ENCODE data around the gene SLC6A7.
A peak's percentile ranks its signal among the peaks of the same experiment; 100 is the strongest.

The SLC6A7 gene

DNA sequence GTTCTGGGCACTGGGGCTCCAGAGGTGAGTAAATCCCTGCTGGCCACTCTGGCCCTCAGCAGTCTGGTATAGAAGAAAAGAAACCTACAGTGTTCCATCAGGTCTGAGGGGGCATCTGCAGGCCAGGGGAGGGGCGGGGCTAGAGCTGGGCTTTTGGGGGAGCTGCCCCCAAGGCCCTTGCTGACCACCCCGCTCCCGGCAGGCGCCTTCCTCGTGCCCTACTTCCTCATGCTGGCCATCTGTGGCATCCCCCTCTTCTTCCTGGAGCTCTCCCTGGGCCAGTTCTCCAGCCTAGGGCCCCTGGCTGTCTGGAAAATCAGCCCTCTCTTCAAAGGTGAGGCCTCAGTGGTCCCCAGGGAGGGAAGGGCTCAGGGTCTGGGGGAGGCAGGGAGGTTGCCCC is 6.7 kb downstream of the SLC6A7 start:
- no peak for DNase-seq

DNA sequence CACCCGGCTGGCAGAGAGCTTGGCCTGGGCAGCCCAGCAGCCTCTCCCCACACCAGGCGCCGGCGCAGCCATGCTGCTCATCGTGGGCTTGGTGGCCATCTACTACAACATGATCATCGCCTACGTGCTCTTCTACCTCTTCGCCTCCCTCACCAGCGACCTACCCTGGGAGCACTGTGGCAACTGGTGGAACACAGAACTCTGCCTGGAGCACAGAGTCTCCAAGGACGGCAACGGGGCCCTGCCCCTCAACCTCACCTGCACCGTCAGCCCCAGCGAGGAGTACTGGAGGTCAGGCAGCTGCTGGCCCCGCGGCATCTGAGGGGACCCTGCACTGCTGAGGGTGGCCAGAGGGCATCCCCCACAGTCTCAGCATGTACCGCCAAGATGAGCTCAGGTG is 7.1 kb downstream of the SLC6A7 start:
- no peak for DNase-seq

DNA sequence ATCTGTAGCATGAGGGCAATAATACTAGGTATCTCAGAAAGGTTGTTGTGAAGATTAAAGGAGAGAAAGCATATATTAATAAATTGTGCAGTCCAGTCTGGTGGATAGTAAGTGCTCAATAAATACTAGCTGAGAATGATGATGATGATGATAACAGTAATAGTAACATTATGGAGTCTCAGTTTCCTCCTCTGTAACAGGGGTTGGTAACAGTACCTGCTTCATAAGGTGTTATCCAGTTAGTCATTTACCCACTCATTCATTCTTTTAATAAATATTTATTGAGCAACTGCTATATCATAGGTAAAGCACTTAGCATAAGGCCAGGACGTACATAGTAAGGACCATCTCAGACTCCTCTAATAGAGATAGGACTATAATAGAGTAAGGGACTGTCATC is 7.6 kb downstream of the SLC6A7 start:
- no peak for DNase-seq

DNA sequence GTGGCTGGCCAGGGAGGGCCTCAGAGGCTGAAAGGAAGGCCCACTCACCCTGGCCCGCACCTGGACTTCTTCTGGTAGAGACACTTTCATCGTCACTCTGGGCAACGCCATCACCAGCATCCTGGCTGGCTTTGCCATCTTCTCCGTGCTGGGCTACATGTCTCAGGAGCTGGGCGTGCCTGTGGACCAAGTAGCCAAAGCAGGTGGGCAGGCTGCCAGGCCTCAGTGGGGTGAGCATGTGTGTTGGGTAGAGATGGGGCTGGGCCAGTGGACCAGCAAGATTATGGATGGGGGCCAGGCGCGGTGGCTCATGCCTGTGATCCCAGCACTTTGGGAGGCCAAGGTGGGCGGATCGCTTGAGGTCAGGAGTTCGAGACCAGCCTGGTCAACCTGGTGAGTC is 12.6 kb downstream of the SLC6A7 start:
- no peak for DNase-seq

DNA sequence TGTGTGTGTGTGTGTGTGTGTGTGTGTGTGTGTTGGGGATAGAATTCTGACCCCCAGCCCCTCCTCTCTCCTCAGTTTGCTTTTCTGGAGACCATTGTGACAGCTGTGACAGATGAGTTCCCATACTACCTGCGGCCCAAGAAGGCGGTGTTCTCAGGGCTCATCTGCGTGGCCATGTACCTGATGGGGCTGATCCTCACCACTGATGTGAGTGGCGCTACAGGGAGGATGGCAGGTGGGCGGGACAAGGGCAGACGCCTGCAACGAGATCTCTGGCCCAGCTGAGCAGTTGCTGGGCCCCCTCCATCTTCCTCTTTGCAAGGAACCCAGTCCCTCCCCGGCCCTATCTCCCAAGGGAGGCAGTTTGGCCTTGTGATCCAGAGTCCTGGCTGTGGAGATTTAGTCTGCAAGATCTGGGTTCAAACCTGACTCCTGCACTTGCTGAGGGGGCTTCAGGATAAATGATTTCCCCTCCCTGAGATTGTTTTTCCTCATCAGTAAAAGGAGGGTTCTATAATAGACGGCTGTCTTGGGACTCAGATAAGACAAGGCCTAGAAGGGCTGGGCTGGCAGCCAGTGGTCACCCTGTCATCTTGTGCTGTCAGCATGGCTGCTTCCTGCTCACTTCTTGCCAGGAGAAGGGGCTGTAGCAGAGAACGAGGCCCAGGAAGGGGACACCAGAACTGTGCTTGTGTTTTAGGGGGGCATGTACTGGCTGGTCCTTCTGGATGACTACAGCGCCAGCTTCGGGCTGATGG is 14.1 kb downstream of the SLC6A7 start:
- DNase-seq, result no peak

DNA sequence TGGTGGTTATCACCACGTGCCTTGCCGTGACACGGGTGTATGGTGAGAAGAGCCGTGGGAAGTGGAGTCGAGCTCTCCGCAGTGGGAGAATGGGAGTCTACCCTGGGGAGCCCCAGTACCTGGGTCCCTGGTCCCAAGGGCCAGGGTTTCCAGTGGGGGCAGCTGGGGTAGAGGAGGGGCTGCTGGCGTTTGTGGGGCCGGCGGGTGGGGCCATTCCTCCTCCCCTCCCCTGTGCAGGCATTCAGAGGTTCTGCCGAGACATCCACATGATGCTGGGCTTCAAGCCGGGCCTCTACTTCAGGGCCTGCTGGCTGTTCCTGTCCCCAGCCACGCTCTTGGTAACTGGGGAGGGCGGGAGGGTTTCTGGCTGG is 14.7 kb downstream of the SLC6A7 start:
- no peak for DNase-seq

DNA sequence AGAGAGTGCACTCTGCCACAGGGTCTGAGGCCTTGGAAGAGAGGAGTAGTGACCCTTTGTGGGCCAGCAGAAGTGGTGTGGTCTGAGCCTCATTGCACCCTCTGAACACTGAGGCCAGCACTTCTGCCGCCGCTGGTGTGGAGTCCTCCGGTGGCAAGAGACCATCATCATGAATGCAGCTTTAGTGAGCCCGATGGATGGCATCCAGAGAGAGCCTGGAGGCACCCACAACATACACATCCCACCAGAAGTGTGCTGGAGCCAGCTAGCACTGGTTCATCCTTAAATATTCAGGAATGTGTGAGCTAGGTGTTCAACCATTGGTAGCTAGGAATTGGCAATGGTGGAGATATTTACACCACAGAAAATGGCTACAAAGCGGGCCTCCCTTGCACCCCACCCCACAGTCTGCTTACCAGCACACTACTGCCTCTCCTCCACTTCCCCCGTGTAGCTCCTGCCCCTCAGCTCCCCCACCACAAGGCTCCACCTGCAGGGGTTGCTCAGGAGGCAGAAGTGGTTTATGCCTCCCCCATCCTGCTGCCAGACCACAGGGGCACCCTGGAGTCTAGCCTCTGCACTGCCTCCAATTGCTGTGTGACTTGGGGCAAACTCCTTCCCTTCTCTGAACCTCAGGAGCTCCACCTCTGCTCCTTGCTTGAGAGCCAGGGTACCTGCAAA is 16.4 kb downstream of the SLC6A7 start:
- no peak for DNase-seq

DNA sequence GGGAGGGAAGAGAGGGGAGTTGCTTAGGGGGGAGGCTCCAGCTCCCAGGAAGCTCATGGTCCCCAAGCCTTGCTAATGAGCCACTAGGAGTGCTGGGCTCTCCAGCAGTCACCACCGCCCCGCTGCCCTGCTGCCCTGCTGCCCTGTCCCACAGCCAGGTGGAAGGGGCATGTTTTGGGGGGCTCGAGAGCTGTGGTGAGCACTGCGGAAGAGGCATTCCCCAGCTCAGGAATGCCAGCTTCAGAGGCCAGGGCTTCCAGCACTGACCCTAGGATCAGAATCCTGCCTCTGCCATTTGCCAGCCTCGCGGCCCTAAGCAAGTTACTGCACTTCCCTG is 16.9 kb downstream of the SLC6A7 start:
- DNase-seq, result no peak

DNA sequence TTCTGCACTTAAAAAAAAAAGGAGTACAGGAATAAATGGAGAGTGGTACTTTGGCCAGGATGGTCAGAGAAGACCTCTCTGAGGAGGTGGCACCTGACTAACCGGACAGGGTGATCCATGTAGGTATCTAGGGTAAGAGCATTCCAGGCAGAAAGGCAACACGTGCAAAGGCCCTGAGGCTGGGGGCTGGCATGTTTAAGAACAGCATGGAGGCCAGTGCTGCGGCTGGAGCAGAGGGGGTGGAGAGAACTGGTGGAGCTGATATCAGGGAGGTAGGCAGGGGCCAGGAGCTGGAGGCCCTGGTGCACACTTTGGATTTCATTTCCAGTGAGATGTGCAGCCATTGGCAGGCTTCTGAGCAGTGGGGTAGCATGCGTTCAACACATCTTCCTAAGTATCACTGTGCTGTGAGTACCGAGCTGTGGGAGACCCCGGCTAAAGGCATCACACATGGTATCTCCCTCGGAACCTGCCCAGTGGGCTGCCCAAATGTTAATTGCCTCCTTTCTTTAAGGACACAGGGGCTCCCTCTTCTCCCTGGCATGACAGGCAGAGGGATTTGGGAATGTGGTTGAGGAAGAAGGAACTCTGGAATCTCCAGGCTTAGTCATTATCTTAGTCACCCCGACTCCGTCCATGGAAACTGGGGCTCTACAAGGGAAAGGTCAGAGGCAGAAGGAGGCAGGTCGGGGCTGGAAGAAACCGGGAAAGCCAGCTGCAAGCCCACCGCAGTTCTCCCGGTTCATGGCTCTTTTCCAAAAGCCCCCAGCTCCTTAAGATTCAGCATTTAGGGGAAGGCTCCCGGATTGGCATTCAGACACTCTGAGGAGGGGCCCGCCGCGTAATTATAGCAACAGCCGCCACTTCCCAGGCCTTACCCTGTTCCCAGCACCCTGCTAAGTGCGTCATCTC is 18.6 kb downstream of the SLC6A7 start:
- DNase-seq, result no peak

DNA sequence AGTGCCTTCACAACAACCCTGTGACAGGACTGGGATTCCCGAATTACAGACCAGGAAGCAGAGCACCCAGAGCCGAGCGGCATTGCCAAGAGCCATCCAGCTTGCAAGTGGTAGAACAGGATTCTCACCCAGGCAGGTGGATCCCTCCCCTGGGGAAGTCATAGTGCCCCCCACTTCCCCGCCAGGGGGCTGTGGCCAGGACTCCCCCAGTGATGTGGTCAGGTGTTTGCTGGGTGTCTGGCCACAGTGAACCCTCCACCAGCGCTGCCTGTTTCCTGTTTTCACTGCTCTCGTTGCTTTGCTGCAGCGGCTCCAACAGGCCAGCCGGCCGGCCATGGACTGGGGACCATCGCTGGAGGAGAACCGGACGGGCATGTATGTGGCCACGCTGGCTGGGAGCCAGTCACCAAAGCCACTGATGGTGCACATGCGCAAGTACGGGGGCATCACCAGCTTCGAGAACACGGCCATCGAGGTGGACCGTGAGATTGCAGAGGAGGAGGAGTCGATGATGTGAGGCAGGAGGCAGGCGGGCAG is 19.3 kb downstream of the SLC6A7 start:
- no peak for DNase-seq

DNA sequence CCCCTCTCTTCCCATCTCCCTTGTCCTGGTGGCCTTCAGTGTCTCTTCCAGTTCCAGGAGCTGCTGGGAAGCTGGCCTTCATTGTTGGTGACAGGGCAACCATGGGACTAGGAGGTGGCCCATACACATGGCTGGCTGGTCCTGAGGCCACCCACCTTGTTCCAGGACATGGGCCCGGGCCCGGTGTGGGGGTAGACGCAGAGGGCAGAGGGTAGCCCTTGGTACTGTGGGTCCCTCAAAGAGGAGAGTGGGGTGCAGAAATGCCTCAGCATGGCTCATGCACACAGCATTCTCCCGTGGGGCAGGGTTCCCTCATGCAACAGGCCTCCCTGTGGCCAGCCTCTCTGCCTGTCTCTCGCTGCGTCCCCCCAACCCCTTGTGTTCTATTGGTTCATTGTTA is 20.8 kb downstream of the SLC6A7 start:
- DNase-seq, result no peak

DNA sequence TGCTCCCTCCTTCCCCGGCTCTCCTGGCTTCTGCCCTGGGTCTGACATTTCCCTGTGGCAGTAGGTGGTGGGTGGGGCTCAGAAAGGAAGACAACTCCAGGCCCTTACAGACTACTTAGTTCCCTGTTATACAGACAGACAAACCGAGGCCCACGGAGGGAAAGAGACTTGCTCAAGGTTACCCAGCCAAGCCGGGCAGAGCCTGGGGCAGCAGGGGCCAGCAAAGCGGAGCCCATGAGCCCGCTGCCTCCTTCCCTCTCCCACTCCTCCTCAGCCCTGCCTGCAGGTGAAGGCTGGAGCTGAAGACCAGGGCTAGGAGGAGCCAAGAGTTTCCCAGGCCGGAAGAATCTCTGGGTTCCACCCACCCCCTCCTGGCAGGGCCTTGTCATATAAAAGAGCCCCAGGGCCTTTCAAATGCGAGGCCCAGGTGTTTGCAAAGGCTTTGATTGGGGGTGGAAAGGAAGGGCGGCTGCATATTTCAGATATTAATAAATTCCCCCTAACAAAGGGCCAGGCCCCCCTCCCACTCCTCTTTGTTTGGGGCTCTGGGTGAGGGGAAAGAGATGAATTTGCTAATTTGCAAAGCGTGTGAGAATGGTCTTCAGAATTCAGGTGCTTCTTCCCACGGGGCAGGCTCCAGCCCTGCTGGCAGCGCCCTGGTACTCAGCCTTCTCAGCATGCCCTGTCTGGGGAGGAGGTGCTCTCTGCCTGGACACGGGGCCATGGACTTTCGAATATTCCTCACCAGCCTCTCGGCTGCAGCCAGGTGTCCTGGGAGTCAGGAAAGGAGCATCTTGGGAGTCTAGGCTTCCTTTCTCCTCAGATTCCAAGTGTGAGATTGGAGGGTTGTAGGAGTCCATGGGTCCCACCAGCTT is 21.5 kb downstream of the SLC6A7 start:
- no peak for DNase-seq

DNA sequence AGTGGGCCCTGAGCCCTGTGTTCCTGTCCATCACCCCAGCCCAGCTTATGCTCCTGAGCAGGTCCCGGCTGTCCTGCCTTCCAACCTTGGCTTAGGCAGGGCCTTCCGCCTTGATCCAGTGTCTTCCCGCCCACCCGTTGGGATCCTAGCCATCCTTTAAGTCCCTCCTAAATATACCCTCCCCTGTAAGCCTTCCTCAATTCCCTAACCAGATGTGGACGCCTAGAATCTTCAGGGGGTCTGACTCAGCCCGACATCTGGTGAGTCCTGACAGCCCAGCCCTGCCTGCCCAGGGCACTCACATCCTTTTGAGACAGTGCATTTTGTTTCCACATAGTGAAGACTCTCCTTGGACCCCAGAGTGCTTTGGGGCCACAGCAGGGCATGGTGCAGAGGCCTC is 23.7 kb downstream of the SLC6A7 start:
- no peak for DNase-seq

DNA sequence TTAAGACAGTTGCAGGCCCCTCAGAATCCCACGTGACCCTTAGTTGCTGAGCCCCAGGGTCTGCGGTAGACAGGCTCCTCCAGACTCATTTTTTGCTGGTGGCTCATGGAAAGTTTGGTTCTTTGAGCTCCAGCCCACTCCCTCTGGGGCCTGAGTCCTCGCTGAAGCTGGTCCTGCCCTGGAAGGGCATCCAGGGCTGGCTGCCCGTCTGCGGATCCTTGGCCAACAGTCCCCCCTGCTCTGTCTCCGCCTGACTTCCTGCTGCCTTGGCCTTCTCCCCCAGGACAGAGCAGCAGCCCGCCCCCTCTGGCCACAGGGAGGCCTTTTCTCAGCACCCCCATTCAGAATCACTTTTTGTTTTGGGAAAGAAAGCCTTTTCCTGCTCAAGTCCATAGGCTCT is 24.4 kb downstream of the SLC6A7 start:
- DNase-seq, result no peak

DNA sequence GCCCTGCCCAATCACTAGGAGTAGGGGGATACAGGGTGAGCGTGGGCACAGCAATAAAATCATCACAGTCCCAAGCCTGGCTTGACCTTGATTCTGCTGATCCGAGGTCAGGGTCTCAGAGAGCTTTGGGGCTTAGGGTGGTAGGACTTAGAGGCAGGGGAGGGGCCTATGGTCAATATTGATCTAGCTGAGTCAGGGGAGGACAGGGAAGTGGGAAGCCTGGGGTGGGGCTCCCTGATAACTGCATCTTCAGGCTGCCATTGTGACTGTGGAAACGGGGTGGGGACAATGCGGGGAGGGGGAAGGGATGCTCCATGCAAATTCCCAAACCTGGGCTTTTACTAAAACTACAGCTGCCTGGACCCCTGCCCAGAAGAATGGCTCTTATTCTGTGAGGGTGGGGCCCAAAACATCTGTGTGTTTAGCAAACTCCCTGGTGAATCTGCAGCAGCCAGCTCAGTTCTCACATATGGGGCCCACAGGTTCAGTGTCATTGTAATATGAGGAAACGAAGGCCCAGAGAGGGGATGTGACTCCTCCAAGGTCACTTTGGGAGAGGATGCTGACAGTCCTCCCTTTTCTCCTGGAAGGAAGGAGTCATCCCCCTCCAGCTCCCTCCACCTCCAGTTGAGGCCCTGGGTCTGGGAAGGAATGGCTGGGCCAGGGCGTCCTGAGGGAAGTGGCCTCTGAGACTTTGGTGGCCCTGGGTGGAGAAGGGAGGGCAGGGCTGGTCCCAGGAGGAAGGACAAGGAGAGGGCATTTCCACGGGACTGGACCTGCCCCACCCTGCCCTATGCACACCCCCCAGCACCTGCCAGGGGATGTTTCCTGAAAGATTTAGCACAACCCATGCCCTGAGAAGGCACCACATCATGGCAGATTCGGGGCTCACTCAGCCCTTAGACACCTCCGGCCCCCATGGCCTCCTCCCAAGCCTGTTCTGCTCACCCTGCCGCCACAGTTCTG is 26.4 kb downstream of the SLC6A7 start:
- no peak for DNase-seq

DNA sequence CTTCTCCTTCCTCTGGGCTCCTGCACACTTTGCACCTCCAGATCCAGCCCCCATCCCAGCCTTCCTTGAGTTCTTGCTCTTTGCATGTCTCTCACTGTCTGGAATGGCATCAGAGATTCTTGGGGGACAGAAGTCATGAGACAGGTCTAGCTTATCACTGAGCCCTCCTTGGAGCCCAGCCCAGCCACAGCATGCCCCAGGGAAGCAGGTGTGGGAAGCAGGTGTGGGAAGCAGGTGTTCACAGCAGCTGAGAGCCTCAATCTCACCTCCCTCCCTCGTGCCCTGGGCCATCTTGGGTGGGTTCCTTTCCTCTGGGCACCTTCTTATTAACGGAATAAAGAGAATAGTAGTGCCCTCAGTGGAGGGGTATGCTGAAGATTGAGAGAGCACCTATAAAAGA is 27.2 kb downstream of the SLC6A7 start:
- no peak for DNase-seq

DNA sequence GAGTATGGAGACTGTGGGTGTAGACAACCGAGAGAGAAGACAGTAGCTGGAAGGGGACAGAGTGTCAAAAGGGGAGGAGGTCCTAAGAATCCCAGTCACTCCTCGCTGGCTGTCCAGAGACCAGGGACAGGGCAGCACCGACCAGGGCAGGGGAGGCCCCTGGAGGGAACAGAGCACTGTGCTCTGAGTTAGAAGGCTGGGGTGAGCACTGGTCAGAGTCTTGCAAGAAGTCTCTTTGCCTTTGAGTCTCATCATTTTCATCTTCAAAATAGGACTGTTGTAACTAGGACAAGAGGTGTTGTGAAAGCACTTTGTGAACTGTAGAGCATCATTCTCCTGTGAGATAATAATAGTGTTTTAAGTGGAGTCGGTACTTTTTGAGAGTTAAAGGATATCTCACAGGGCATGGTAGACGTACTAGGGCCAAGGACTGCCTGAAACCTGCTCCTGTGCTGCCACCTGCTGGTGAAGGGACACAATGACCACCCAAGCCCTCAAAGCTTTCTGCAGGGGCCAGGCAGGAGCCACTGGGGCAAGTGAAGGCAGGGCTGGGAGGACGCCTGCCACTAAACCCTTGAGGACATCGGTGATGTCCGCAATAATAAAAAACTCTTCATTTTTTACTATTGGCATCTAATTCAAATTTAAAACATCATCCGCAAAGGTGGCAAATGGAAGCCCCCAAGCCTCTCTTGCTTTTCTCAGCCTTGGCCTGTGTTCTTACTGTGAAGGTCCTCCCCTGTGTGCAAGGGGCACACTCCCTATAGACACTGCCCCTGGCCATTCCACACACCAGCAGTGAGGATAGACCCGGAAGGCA is 28.2 kb downstream of the SLC6A7 start:
- peak; percentile 61 for DNase-seq

DNA sequence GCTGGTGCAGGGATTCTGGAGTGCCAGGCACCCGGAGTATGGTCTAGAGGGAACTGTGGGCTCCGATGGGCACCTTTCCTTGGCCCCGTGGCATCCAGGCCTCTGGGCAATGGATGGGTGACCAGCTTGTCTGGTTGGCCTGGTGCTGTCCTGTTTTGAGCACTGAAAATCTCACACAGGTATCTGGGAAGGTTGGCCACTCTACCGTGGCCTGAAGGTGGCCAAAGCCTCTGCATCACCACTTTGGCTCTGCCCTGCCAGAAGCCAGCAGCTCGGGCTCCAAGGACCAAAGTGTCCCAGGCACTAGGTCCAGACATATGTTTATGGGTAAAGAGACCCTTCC is 28.8 kb downstream of the SLC6A7 start:
- DNase-seq, result no peak

DNA sequence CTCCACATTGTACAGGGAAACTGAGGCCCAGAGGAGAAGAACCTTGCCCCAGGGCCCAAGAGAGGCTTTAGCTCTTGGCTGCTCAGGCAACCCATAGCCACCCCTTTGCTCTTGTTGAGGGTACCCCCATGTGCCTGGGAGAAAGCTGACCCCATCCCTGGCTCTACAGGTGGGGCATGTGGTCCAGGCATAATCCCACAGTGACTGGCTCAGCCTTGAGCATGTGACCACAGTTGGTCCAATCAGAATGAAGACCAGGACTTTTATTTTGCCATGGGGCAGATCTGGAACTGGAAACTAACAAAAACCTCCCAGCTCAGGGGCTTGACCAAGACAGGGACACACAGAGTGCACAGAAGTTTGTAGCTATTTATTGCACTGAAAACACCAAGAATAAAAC is 29.3 kb downstream of the SLC6A7 start:
- DNase-seq, result no peak

DNA sequence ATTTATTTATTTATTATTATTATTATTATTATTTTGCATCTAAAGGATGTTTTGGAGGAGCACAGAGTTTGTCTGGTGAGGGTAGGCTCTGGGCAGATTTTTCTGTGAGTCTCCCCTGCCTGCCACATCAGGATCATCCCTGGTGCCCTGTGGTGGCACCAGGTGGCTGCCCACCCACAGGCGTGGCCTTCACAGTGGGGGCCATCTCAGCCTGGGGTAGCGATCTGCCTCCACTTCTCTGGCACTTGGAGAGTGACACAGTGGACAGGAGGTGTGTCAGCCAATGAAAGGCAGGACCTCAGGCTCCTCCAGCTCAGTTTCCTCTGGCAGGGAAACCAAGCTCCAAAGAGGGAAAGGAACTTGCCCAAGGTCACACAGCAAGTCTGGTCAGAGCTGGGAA is 30.0 kb downstream of the SLC6A7 start:
- no peak for DNase-seq

DNA sequence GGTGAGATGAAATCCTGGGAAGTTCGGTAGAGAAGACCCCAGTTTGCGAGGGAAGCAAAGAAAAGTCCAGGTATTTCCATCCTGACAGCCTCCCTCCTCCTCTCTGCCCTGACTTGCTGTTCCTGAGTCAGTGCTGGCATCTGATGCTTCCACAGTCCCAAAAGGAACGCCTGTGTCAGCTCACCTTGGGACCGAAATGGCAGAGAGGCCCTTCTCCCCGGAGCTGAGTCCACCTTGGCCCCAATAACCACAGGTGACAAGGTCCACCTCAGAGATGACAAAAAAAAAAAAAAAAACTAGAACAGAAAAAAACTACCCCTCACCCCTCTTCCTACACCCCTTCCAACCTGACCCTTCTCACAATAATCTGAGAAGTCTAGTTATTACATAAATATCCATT is 31.6 kb downstream of the SLC6A7 start:
- no peak for DNase-seq

Data from NCI-H1436 (cell line).